ENCODE data around the gene ALDH16A1. TPM values are rescaled to one million over a fixed set of nuclear protein-coding genes. Genes with fewer than 3 reads are reported as not detected.

Gene ALDH16A1
- total RNA-seq, 1 donor from 2014 or later, result 14.7 TPM

DNA sequence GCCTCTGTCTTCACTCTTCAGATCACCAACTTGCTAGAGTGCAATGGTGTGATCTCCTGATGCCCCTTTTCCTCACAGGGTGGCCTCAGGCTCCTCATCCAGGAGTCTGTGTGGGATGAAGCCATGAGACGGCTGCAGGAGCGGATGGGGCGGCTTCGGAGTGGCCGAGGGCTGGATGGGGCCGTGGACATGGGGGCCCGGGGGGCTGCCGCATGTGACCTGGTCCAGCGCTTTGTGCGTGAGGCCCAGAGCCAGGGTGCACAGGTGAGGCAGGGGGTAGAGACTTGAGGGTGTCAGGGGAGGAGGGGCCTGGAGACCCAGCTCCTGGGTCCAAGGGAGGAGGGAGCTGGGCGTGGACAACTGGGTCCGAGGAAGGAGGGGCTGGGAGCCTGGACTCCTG, 9.5 kb downstream of the ALDH16A1 start:
- Histone ChIP-seq H3K9ac (no peak overlapping the region), H3K27ac (no peak overlapping the region), H3K79me2 (ENCODE audit: low read depth) (no peaks in the 10 kb centered on the region), H3K4me3 (no peak overlapping the region), H3K9me3 (ENCODE audit: low read depth) (no peaks in the 10 kb centered on the region), H3K27me3 (no peaks in the 10 kb centered on the region), H3K4me2 (no peak overlapping the region), H2AFZ (replicated peaks) (no peak overlapping the region), H4K20me1 (ENCODE audit: low read depth) (no peaks in the 10 kb centered on the region), H3F3A (ENCODE audit: low read depth) (no peaks in the 10 kb centered on the region), H3K4me1 (no peaks in the 10 kb centered on the region), H3K36me3 (no peaks in the 10 kb centered on the region)
- TF ChIP-seq, protein P1, sequence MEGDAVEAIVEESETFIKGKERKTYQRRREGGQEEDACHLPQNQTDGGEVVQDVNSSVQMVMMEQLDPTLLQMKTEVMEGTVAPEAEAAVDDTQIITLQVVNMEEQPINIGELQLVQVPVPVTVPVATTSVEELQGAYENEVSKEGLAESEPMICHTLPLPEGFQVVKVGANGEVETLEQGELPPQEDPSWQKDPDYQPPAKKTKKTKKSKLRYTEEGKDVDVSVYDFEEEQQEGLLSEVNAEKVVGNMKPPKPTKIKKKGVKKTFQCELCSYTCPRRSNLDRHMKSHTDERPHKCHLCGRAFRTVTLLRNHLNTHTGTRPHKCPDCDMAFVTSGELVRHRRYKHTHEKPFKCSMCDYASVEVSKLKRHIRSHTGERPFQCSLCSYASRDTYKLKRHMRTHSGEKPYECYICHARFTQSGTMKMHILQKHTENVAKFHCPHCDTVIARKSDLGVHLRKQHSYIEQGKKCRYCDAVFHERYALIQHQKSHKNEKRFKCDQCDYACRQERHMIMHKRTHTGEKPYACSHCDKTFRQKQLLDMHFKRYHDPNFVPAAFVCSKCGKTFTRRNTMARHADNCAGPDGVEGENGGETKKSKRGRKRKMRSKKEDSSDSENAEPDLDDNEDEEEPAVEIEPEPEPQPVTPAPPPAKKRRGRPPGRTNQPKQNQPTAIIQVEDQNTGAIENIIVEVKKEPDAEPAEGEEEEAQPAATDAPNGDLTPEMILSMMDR (IDR thresholded peaks at IDR 0.05), result no peak
- TF ChIP-seq EZH2phosphoT487 (IDR thresholded peaks at IDR 0.05) (no peak), EZH2 (IDR thresholded peaks at IDR 0.05) (no peak)
- Mint-ChIP-seq H3K4me1 (no peaks in the 10 kb centered on the region), H3K36me3 (peaks cover 4% of the 10 kb centered on the region), H3K4me3 (no peak overlapping the region), H3K27ac (no peak overlapping the region), H3K27me3 (ENCODE audit: insufficient read depth, low read depth) (no peaks in the 10 kb centered on the region), H3K9me3 (no peaks in the 10 kb centered on the region)
- no peak for DNase-seq (ENCODE audit: low spot score)

DNA sequence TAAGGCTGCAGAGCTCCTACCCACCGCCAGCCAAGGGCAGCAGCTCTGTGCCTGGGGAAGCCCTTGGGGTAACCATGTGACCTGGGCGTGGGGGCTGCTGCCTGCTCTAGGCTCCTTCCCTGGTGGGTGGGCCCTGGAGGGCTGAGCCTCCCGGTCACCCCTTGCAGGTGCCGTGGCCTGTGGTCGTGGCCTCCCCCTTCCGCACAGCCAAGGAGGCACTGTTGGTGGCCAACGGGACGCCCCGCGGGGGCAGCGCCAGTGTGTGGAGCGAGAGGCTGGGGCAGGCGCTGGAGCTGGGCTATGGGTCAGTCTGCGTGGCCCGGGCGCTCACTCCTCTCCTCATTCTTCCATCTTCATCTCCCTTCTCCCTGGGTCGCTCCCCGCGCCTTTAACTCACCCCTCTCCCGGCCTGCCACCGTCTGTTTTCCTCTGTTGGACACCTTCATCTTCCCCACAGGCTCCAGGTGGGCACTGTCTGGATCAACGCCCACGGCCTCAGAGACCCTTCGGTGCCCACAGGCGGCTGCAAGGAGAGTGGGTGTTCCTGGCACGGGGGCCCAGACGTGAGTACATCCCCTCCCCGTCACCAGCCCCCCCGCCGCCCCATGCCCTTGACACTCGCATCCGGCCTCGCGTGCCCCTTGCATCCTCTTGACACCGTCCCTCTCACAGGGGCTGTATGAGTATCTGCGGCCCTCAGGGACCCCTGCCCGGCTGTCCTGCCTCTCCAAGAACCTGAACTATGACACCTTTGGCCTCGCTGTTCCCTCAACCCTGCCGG, 11.1 kb downstream of the ALDH16A1 start:
- Histone ChIP-seq H3K79me2 (ENCODE audit: low read depth) (no peaks in the 10 kb centered on the region), H3F3A (ENCODE audit: low read depth) (peaks cover 2% of the 10 kb centered on the region), H3K27ac (no peak overlapping the region), H3K36me3 (no peaks in the 10 kb centered on the region), H3K4me3 (no peak overlapping the region), H3K9ac (no peak overlapping the region), H3K4me1 (peaks cover 5% of the 10 kb centered on the region), H2AFZ (replicated peaks) (no peak overlapping the region), H3K27me3 (no peaks in the 10 kb centered on the region), H4K20me1 (ENCODE audit: low read depth) (no peaks in the 10 kb centered on the region), H3K4me2 (no peak overlapping the region), H3K9me3 (ENCODE audit: low read depth) (no peaks in the 10 kb centered on the region)
- peaks cover 2% of the 10 kb centered on the region for H3K27me3 Mint-ChIP-seq (ENCODE audit: insufficient read depth, low read depth)
- no peak overlapping the region for H3K27ac Mint-ChIP-seq
- no peaks in the 10 kb centered on the region for H3K9me3 Mint-ChIP-seq
- H3K36me3 Mint-ChIP-seq, result peaks cover 9% of the 10 kb centered on the region
- TF ChIP-seq EZH2phosphoT487 (IDR thresholded peaks at IDR 0.05), result no peak
- TF ChIP-seq, protein P1 (IDR thresholded peaks at IDR 0.05), result no peak
- no peak for TF ChIP-seq EZH2 (IDR thresholded peaks at IDR 0.05)
- peaks cover 5% of the 10 kb centered on the region for H3K4me1 Mint-ChIP-seq
- no peak overlapping the region for H3K4me3 Mint-ChIP-seq
- DNase-seq (ENCODE audit: low spot score), result no peak

DNA sequence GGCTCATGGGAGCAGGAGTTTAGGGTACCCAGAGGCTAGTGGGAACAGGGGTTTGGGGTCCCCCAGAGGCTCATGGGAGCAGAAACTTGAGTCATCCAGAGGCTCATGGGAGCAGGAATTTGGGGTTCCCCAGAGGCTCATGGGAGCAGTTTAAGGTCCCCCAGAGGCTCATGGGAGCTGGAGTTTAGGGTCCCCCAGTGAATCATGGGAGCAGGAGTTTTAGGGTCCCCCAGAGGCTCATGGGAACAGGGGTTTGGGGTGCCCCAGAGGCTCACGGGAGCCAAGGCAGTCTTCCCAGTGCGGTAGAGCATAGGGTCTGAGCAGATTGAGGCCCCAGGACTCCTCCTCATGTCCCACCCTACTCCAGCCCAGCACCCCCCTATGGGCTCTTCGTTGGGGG, 12.3 kb downstream of the ALDH16A1 start:
- H2AFZ ChIP-seq (replicated peaks), result no peak overlapping the region
- DNase-seq (ENCODE audit: low spot score), result no peak
- no peaks in the 10 kb centered on the region for H4K20me1 ChIP-seq (ENCODE audit: low read depth)
- no peak overlapping the region for H3K4me3 ChIP-seq
- H3K4me1 ChIP-seq, result peaks cover 7% of the 10 kb centered on the region
- Mint-ChIP-seq H3K27ac (no peak overlapping the region), H3K36me3 (peaks cover 10% of the 10 kb centered on the region), H3K4me1 (peaks cover 6% of the 10 kb centered on the region), H3K4me3 (no peak overlapping the region), H3K27me3 (ENCODE audit: insufficient read depth, low read depth) (peaks cover 2% of the 10 kb centered on the region), H3K9me3 (no peaks in the 10 kb centered on the region)
- H3K36me3 ChIP-seq, result no peaks in the 10 kb centered on the region
- H3K27ac ChIP-seq, result no peak overlapping the region
- H3K9me3 ChIP-seq (ENCODE audit: low read depth), result no peaks in the 10 kb centered on the region
- H3F3A ChIP-seq (ENCODE audit: low read depth), result peaks cover 6% of the 10 kb centered on the region
- H3K9ac ChIP-seq, result no peak overlapping the region
- H3K79me2 ChIP-seq (ENCODE audit: low read depth), result no peaks in the 10 kb centered on the region
- no peaks in the 10 kb centered on the region for H3K27me3 ChIP-seq
- no peak overlapping the region for H3K4me2 ChIP-seq
- TF ChIP-seq EZH2 (IDR thresholded peaks at IDR 0.05) (no peak), EZH2phosphoT487 (IDR thresholded peaks at IDR 0.05) (no peak)
- TF ChIP-seq, protein P1 (IDR thresholded peaks at IDR 0.05), result no peak

Data from neural progenitor cell (in vitro differentiated cells).